ENCODE data around the gene KIF5A.

- no peak for TF ChIP-seq CTCF (IDR thresholded peaks at IDR 0.05)
- no peak for TF ChIP-seq EZH2 (IDR thresholded peaks at IDR 0.05; ENCODE audit: borderline replicate concordance, insufficient read depth, low read depth, low read length, poor library complexity, severe bottlenecking)
Observed at GRCh38 chr12:57554897-57555296, 5.1 kb downstream of the KIF5A start.
